NCI-H146 (cell line): ENCODE data around the gene NRP1.

Experiments
- DNase-seq: peaks from one replicate; lab custom pipeline; 2025; lab: John Stamatoyannopoulos, UW

Gene NRP1

GRCh38 chr10:33212061-33212748 is 122.3 kb downstream of the NRP1 start:
- DNase-seq = no peak

GRCh38 chr10:33211106-33211878 is 123.2 kb downstream of the NRP1 start:
- DNase-seq = no peak

GRCh38 chr10:33209802-33210201 is 124.7 kb downstream of the NRP1 start:
- DNase-seq = no peak

GRCh38 chr10:33208166-33208565 is 126.3 kb downstream of the NRP1 start:
- no peak for DNase-seq

- DNase-seq = no peak
Measured at GRCh38 chr10:33204031-33204430, 130.4 kb downstream of the NRP1 start.

- DNase-seq = no peak
Measured at GRCh38 chr10:33201971-33202370, 132.5 kb downstream of the NRP1 start.

GRCh38 chr10:33201056-33201780 is 133.2 kb downstream of the NRP1 start:
- DNase-seq = no peak

GRCh38 chr10:33199731-33200232 is 134.7 kb downstream of the NRP1 start:
- no peak for DNase-seq

- DNase-seq = no peak
Measured at GRCh38 chr10:33198610-33199009, 135.9 kb downstream of the NRP1 start.

- no peak for DNase-seq
Measured at GRCh38 chr10:33196710-33197491, 137.6 kb downstream of the NRP1 start.

GRCh38 chr10:33196377-33196706 is 138.1 kb downstream of the NRP1 start:
- no peak for DNase-seq

GRCh38 chr10:33195608-33196376 is 138.7 kb downstream of the NRP1 start:
- DNase-seq = no peak

GRCh38 chr10:33193701-33194521 is 140.6 kb downstream of the NRP1 start:
- DNase-seq = no peak

- peak; percentile 85 for DNase-seq
Measured at GRCh38 chr10:33193057-33193700, 141.3 kb downstream of the NRP1 start.

GRCh38 chr10:33192190-33192589 is 142.3 kb downstream of the NRP1 start:
- DNase-seq = no peak

- no peak for DNase-seq
Measured at GRCh38 chr10:33190406-33190805, 144.1 kb downstream of the NRP1 start.

- DNase-seq = no peak
Measured at GRCh38 chr10:33189808-33190207, 144.7 kb downstream of the NRP1 start.

- no peak for DNase-seq
Measured at GRCh38 chr10:33189363-33189762, 145.1 kb downstream of the NRP1 start.

GRCh38 chr10:33187427-33187999 is 147.0 kb downstream of the NRP1 start:
- DNase-seq = peak; percentile 78
